H1 (cell line): ENCODE data around the gene SYMPK.

ENCODE experiments used
- CTCF ChIP-seq, 3 experiments: IDR thresholded peaks; 1 replicate in 2 of 3; 2 replicates in 1 of 3; pipeline versions ENCODE4 v1.5.1 to v1.6.1; 2011; ENCODE audit warnings: low read length in 3 of 3, mild to moderate bottlenecking in 3 of 3, inconsistent platforms in 2 of 3, low read depth in 1 of 3, moderate library complexity in 1 of 3; ENCODE audit not compliant: insufficient read depth in 1 of 3; ENCODE audit errors: control extremely low read depth in 1 of 3
- EZH2 ChIP-seq: fragments of 200-600 bp; sonication (generic); IDR thresholded peaks from 2 replicates; pipeline ENCODE4 v1.7.1; 2012; ENCODE audit warnings: low read depth, mild to moderate bottlenecking, moderate library complexity, low read length, inconsistent platforms; ENCODE audit not compliant: severe bottlenecking
- PHF8 ChIP-seq: fragments of 200-600 bp; sonication (generic); conservative IDR thresholded peaks from 2 replicates; pipeline ENCODE4 v1.7.1; 2012; ENCODE audit warnings: low read depth, mild to moderate bottlenecking, inconsistent platforms, low read length, moderate library complexity
- TAF1 ChIP-seq: IDR thresholded peaks from 2 replicates; pipeline ENCODE4 v1.6.1; 2011; ENCODE audit warnings: mild to moderate bottlenecking, low read depth, low read length

GRCh38 chr19:45852983-45853382, 10.0 kb downstream of the SYMPK start:
- no peak for TF ChIP-seq CTCF (IDR thresholded peaks at IDR 0.05; ENCODE audit: control extremely low read depth in 1 of 3, insufficient read depth in 1 of 3, low read depth in 1 of 3, low read length in 3 of 3)
- no peak for TF ChIP-seq EZH2
- TF ChIP-seq PHF8, result no peak
- no peak for TF ChIP-seq TAF1
